CD4-positive, alpha-beta memory T cell (primary cell): ENCODE results near the gene FBXL5. TPM values are rescaled to one million over a fixed set of nuclear protein-coding genes. Genes with fewer than 3 reads are reported as not detected.

Experiments used
- CTCF ChIA-PET: fragments of 350-600 bp; sonication (Branson Sonifier 250); formaldehyde crosslinking; loops from one replicate; lab custom pipeline; 2021; ENCODE audit warnings: inconsistent platforms; ENCODE audit not compliant: partially characterized antibody; lab: Charles Lee
- POLR2A ChIA-PET: fragments of 350-600 bp; sonication (Branson Sonifier 250); formaldehyde crosslinking; loops from one replicate; lab custom pipeline; 2021; ENCODE audit not compliant: partially characterized antibody; lab: Charles Lee
- DNase-seq, 5 donors: peaks; one replicate each; pipeline versions ENCODE4 v3.0.0 to v3.0.0-alpha.2; 2020 to 2022; ENCODE audit warnings: mixed read lengths in 1 of 5
- H3K27ac ChIP-seq: one replicate; pipeline ENCODE4 v1.7.0; 2013; ENCODE audit warnings: low read depth, low read length
- H3K27me3 ChIP-seq: 2 replicates; pipeline ENCODE4 v1.7.0; 2013; ENCODE audit warnings: mild to moderate bottlenecking, low read length, moderate library complexity; ENCODE audit not compliant: insufficient read depth
- H3K36me3 ChIP-seq: 2 replicates; pipeline ENCODE4 v1.7.0; 2013; ENCODE audit warnings: mild to moderate bottlenecking, low read length, moderate library complexity; ENCODE audit not compliant: insufficient read depth
- H3K4me1 ChIP-seq: 2 replicates; pipeline ENCODE4 v1.7.0; 2013; ENCODE audit warnings: mild to moderate bottlenecking, low read length, moderate library complexity; ENCODE audit not compliant: insufficient read depth
- H3K4me3 ChIP-seq, 2 donors: one replicate each; pipeline ENCODE4 v1.7.0; 2013; ENCODE audit warnings: low read length in 2 of 2, mild to moderate bottlenecking in 1 of 2
- H3K9me3 ChIP-seq, 2 donors: one replicate each; pipeline ENCODE4 v1.7.0; 2013; ENCODE audit warnings: low read length in 2 of 2, control low read depth in 1 of 2; ENCODE audit not compliant: control insufficient read depth in 1 of 2
- H3K27ac Mint-ChIP-seq, 7 donors: one replicate each; pipeline ENCODE4 v1.8.0; 2020 to 2021; ENCODE audit warnings: mixed read lengths in 7 of 7, mild to moderate bottlenecking in 6 of 7, inconsistent platforms in 3 of 7, moderate library complexity in 3 of 7
- H3K27me3 Mint-ChIP-seq, 2 donors: one replicate each; pipeline ENCODE4 v1.8.0; 2020 to 2021; ENCODE audit warnings: mixed read lengths in 2 of 2
- H3K36me3 Mint-ChIP-seq, 2 donors: one replicate each; pipeline ENCODE4 v1.8.0; 2020 to 2021; ENCODE audit warnings: mixed read lengths in 2 of 2, inconsistent platforms in 1 of 2, mild to moderate bottlenecking in 1 of 2
- H3K4me1 Mint-ChIP-seq, 4 donors: one replicate each; pipeline ENCODE4 v1.8.0; 2020 to 2021; ENCODE audit warnings: mixed read lengths in 4 of 4, mild to moderate bottlenecking in 1 of 4
- H3K4me3 Mint-ChIP-seq, 8 donors: one replicate each; pipeline ENCODE4 v1.8.0; 2020 to 2021; ENCODE audit warnings: mixed read lengths in 8 of 8, mild to moderate bottlenecking in 7 of 8, moderate library complexity in 6 of 8, inconsistent platforms in 3 of 8
- H3K9me3 Mint-ChIP-seq, 8 donors: one replicate each; pipeline ENCODE4 v1.8.0; 2020 to 2021; ENCODE audit warnings: mixed read lengths in 8 of 8, mild to moderate bottlenecking in 5 of 8, inconsistent platforms in 3 of 8, moderate library complexity in 1 of 8
- intact Hi-C: fragments of 100-400 bp; cut with micrococcal nuclease; formaldehyde crosslinking; loops from one replicate; pipeline ENCODE4 v1.15.1; 2023
- polyA plus RNA-seq, 2 donors: library from polyadenylated mRNA; unstranded; fragments of 300-500 nt; fragmentation: Illumina TruSeq; gene quantifications; one replicate each; pipeline ENCODE4 v1.2.3, GENCODE V29; 2021
- total RNA-seq, 2 experiments: library from RNA; stranded (reverse); gene quantifications; one replicate each; pipeline ENCODE4 v1.2.3, GENCODE V29; 2021

FBXL5 gene
- total and polyA plus RNA-seq, 4 experiments from 2014 or later: 62.2 to 203 (median 75.6) TPM

DNA sequence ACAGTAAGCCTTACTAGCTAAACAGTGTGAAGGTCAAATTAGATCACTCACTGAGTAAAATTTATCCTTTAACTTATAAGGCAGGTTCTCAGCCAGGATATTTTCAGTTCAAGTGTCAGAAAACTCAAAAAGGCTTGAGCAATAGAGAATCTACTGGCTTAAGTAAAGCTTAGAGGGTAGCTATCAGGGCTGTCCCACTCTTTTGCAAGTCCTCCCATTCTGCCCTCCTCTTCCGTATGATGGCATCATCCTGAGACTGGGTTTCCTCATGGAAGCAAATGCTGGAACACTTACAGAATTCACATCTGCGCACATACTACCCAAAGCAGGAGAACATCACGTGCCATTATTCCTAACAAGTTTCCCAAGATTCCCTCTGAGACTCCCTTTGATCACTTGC lies 55.0 kb downstream of the FBXL5 start:
- Mint-ChIP-seq H3K36me3 (peaks cover 41 to 48% of the 10 kb centered on the region in 2 donors), H3K9me3 (no peaks in the 10 kb centered on the region), H3K27me3 (no peaks in the 10 kb centered on the region), H3K27ac (no peak overlapping the region), H3K4me3 (no peak overlapping the region), H3K4me1 (no peaks in the 10 kb centered on the region)
- no peak for DNase-seq
- Histone ChIP-seq H3K9me3 (no peaks in the 10 kb centered on the region), H3K27ac (no peak overlapping the region), H3K36me3 (no peaks in the 10 kb centered on the region), H3K27me3 (no peaks in the 10 kb centered on the region), H3K4me3 (no peak overlapping the region), H3K4me1 (no peaks in the 10 kb centered on the region)
- ChIA-PET CTCF (no interaction called here), POLR2A (no interaction called here)
- intact Hi-C loops: no loop called here

DNA sequence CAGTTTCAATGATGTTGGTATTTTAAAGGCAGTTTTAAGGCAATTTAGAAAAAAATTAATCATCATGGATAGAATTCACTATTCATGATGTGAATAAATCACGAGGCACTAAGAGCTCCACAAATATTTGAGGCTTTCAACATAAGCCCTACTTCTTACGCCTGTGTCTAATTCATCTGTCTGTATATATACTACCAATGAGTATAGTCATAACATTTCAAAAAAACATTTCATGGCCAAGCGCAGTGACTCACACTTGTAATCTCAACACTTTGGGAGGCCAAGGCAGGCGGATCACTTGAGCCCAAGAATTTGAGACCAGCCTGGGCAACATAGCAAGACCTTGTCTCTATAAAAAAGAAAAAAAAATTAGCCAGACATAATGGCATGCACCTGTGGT lies 56.5 kb downstream of the FBXL5 start:
- no peak for DNase-seq
- no peaks in the 10 kb centered on the region for H3K9me3 ChIP-seq
- no peak overlapping the region for H3K4me3 Mint-ChIP-seq
- H3K27ac ChIP-seq: no peak overlapping the region
- H3K27me3 ChIP-seq: no peaks in the 10 kb centered on the region
- no peak overlapping the region for H3K27ac Mint-ChIP-seq
- no peaks in the 10 kb centered on the region for H3K4me1 ChIP-seq
- no peaks in the 10 kb centered on the region for H3K9me3 Mint-ChIP-seq
- H3K4me1 Mint-ChIP-seq: no peaks in the 10 kb centered on the region
- ChIA-PET POLR2A (no interaction called here), CTCF (no interaction called here)
- no peak overlapping the region for H3K4me3 ChIP-seq
- intact Hi-C loops: no loop called here
- H3K27me3 Mint-ChIP-seq: no peaks in the 10 kb centered on the region
- H3K36me3 Mint-ChIP-seq: peaks cover 34% of the 10 kb centered on the region in 2 donors
- no peaks in the 10 kb centered on the region for H3K36me3 ChIP-seq

DNA sequence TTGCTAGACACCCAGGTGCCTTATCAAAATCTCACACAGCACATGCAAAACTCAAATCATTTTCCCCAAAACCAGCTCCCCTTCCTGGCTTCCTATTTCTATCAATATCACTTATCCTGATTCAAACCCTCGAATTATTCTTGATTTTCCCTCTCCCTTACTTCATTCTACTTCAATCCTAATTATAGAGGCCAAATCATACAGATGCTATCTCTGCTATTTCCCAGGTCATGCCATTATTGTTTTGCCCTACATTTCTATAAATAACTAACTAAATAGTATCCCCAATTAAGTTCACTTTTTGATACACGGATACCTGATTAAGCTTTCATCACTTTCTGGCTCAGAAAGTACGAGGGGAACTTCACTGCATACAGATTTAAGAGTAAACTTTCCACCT lies 62.4 kb downstream of the FBXL5 start:
- H3K27me3 ChIP-seq: no peaks in the 10 kb centered on the region
- no peaks in the 10 kb centered on the region for H3K36me3 ChIP-seq
- ChIA-PET POLR2A (no interaction called here), CTCF (no interaction called here)
- no peak overlapping the region for H3K27ac ChIP-seq
- no peak overlapping the region for H3K4me3 Mint-ChIP-seq
- H3K9me3 ChIP-seq: no peaks in the 10 kb centered on the region
- no peaks in the 10 kb centered on the region for H3K36me3 Mint-ChIP-seq
- no peak for DNase-seq
- H3K9me3 Mint-ChIP-seq: no peaks in the 10 kb centered on the region
- H3K4me1 Mint-ChIP-seq: no peaks in the 10 kb centered on the region
- H3K4me1 ChIP-seq: no peaks in the 10 kb centered on the region
- no peaks in the 10 kb centered on the region for H3K27me3 Mint-ChIP-seq
- no peak overlapping the region for H3K4me3 ChIP-seq
- intact Hi-C loops: no loop called here
- no peak overlapping the region for H3K27ac Mint-ChIP-seq

DNA sequence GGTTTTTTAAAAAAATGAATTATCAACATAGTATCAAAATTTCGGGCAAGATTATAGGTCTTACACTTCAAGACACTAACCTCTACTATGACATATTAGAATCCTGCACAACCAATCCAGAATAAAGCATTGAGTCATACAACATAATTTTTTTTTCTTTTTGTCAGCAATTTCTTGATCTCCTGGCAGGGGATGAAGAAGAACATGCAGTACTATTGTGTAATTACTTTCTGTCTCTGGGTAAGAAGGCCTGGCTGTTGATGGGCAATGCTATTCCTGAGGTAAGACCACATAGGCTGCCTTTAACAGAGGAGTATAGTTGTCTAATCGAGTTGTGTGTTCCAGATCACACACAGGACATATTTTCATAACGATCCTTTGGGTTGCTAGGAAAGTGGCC lies 67.5 kb downstream of the FBXL5 start:
- peak overlapping the region in 1 of 7 donors; percentile 22 for H3K27ac Mint-ChIP-seq
- no peak for DNase-seq
- Histone ChIP-seq H3K36me3 (no peaks in the 10 kb centered on the region), H3K27ac (no peak overlapping the region), H3K4me3 (no peak overlapping the region), H3K4me1 (no peaks in the 10 kb centered on the region), H3K27me3 (no peaks in the 10 kb centered on the region), H3K9me3 (no peaks in the 10 kb centered on the region)
- ChIA-PET CTCF (no interaction called here), POLR2A (no interaction called here)
- H3K36me3 Mint-ChIP-seq: no peaks in the 10 kb centered on the region
- H3K4me3 Mint-ChIP-seq: no peak overlapping the region
- H3K27me3 Mint-ChIP-seq: no peaks in the 10 kb centered on the region
- no peaks in the 10 kb centered on the region for H3K9me3 Mint-ChIP-seq
- intact Hi-C loops: no loop called here
- peaks cover 0 to 1% (median 0%) of the 10 kb centered on the region in 4 donors for H3K4me1 Mint-ChIP-seq

DNA sequence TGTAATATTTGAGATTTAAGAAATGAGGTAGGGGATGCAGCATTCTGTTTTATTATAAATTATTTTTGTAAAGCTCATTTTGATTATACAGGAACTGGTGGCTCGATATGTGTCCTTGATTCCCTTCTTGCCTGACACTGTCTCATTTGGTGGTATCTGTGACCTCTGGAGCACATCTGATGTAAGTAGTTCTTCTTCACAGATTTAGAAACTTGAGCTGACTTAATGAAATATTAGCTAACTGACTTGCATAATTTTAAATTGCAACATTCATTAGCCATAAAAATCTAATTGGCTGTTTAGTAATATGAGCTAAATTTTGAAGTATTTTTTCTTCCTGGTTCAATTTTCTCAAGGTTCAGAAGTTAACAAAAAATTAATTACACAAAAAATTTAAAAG lies 69.1 kb downstream of the FBXL5 start:
- Histone ChIP-seq H3K27ac (no peak overlapping the region), H3K4me3 (no peak overlapping the region), H3K36me3 (no peaks in the 10 kb centered on the region), H3K9me3 (no peaks in the 10 kb centered on the region), H3K4me1 (no peaks in the 10 kb centered on the region), H3K27me3 (no peaks in the 10 kb centered on the region)
- ChIA-PET POLR2A (no interaction called here), CTCF (no interaction called here)
- no peaks in the 10 kb centered on the region for H3K9me3 Mint-ChIP-seq
- H3K4me3 Mint-ChIP-seq: no peak overlapping the region
- H3K4me1 Mint-ChIP-seq: peaks cover 0 to 4% (median 2%) of the 10 kb centered on the region in 4 donors
- no peaks in the 10 kb centered on the region for H3K36me3 Mint-ChIP-seq
- no peaks in the 10 kb centered on the region for H3K27me3 Mint-ChIP-seq
- intact Hi-C loops: no loop called here
- no peak overlapping the region for H3K27ac Mint-ChIP-seq
- no peak for DNase-seq

DNA sequence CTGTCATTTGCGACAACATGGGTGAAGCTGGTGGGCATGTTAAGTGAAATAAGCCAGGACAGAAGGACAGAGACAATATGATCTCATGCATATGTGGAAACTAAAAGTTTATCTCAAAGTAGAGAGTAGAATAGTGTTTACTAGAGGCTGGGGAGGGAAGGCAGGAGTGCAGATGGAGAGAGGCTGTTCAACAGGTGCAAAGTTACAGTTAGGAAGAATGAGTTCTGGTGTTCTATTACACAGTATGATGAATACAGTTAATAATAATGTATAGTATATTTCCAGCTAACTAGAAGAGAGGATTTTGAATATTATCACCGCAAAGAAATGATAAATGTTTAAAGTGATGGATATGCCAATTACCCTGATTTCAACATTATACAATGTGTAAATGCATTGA lies 69.8 kb downstream of the FBXL5 start:
- POLR2A ChIA-PET: no interaction called here
- CTCF ChIA-PET: no interaction called here

DNA sequence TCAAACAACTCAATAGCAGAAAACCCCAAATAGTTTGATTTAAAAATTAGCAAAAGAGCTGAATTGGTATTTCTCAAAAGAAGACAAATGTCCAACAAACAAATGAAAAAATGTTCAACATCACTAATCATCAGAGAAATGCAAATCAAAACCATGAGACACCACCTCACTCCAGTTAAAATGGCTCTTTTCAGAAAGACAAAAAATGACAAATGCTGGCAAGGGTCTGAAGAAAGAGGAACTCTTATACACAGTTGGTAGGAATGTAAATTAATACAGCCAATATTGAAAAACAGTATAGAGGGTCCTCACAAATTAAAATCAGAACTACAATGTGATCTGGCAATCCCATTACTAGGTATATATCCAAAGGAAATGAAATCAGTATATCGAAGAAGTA lies 70.4 kb downstream of the FBXL5 start:
- ChIA-PET CTCF (no interaction called here), POLR2A (no interaction called here)
- intact Hi-C loops: no loop called here
- Histone ChIP-seq H3K27ac (no peak overlapping the region), H3K9me3 (no peaks in the 10 kb centered on the region), H3K27me3 (no peaks in the 10 kb centered on the region), H3K36me3 (no peaks in the 10 kb centered on the region), H3K4me3 (no peak overlapping the region), H3K4me1 (no peaks in the 10 kb centered on the region)
- H3K27me3 Mint-ChIP-seq: no peaks in the 10 kb centered on the region
- H3K27ac Mint-ChIP-seq: no peak overlapping the region
- DNase-seq: no peak
- no peaks in the 10 kb centered on the region for H3K36me3 Mint-ChIP-seq
- no peaks in the 10 kb centered on the region for H3K9me3 Mint-ChIP-seq
- peaks cover 0 to 4% (median 2%) of the 10 kb centered on the region in 4 donors for H3K4me1 Mint-ChIP-seq
- H3K4me3 Mint-ChIP-seq: no peak overlapping the region

More for the DNA sequence above, 69.8 kb downstream of the FBXL5 start:
- Histone ChIP-seq H3K36me3 (no peaks in the 10 kb centered on the region), H3K4me1 (no peaks in the 10 kb centered on the region), H3K9me3 (no peaks in the 10 kb centered on the region), H3K27me3 (no peaks in the 10 kb centered on the region), H3K4me3 (no peak overlapping the region), H3K27ac (no peak overlapping the region)
- no peak for DNase-seq
- Mint-ChIP-seq H3K36me3 (no peaks in the 10 kb centered on the region), H3K4me3 (no peak overlapping the region), H3K9me3 (no peaks in the 10 kb centered on the region), H3K27me3 (no peaks in the 10 kb centered on the region), H3K4me1 (peaks cover 0 to 4% (median 2%) of the 10 kb centered on the region in 4 donors), H3K27ac (peak overlapping the region in 1 of 7 donors; percentile 13)
- intact Hi-C loops: no loop called here

DNA sequence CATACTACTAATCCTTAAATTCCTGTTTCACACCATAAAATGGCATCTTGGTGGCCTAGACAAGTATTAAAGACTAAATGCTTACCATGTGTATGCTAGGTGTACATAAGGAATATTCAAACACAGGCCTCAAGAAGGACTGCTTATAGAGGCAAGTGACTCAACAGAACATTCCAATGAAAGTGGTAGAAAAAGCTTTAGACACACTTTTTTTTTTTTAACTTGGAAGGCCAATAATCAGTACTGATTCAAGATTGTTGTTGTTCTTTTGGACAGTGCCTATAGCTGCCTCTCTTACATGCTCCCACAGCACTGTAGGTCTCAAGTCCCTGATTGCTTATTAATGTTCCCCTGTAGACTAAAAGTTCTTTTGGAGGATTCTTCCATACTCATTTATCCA lies 77.6 kb downstream of the FBXL5 start:
- POLR2A ChIA-PET: no interaction called here
- Mint-ChIP-seq H3K4me3 (no peak overlapping the region), H3K9me3 (no peaks in the 10 kb centered on the region), H3K27me3 (no peaks in the 10 kb centered on the region), H3K36me3 (peaks cover 0 to 21% of the 10 kb centered on the region in 2 donors), H3K4me1 (peaks cover 0 to 4% (median under 1%) of the 10 kb centered on the region in 4 donors), H3K27ac (no peak overlapping the region)
- intact Hi-C loops: no loop called here
- Histone ChIP-seq H3K36me3 (no peaks in the 10 kb centered on the region), H3K9me3 (no peaks in the 10 kb centered on the region), H3K27ac (no peak overlapping the region), H3K4me1 (no peaks in the 10 kb centered on the region), H3K27me3 (no peaks in the 10 kb centered on the region), H3K4me3 (no peak overlapping the region)
- no peak for DNase-seq
- CTCF ChIA-PET: no interaction called here
